DMS79 (cell line): Measurements from ENCODE around the gene TBX10.
"Not testable (repeated sequence)": the region's sequence is repeated elsewhere in the genome, so short reads cannot be mapped to it uniquely, and the experiment has no call there.

Experiments
- DNase-seq: peaks from one replicate; lab custom pipeline; 2025; lab: John Stamatoyannopoulos, UW

Gene TBX10

GRCh38 chr11:67639438-67639859 is at the start of gene TBX10:
TBX10 (minus strand) TSS chr11:67639763; CDS start chr11:67639472, 291 bp downstream.
- no peak for DNase-seq

GRCh38 chr11:67689178-67689577 is 49.6 kb upstream of the TBX10 start:
- no peak for DNase-seq

GRCh38 chr11:67687986-67688385 is 48.4 kb upstream of the TBX10 start:
- no peak for DNase-seq

- not testable (repeated sequence) for DNase-seq
Measured at GRCh38 chr11:67685641-67686332, 46.2 kb upstream of the TBX10 start.

GRCh38 chr11:67682126-67683034 is 42.8 kb upstream of the TBX10 start:
- DNase-seq: not testable (repeated sequence)

GRCh38 chr11:67680696-67681470 is 41.3 kb upstream of the TBX10 start:
- no peak for DNase-seq

- DNase-seq: no peak
Measured at GRCh38 chr11:67675058-67675747, 35.6 kb upstream of the TBX10 start.

- no peak for DNase-seq
Measured at GRCh38 chr11:67674442-67674871, 34.9 kb upstream of the TBX10 start, which contains the start of gene ALDH3B2. ALDH3B2 (minus strand) TSS chr11:67674623; CDS start chr11:67666935, 7,688 bp downstream.

GRCh38 chr11:67673902-67674301 is 34.3 kb upstream of the TBX10 start:
- DNase-seq: no peak

- no peak for DNase-seq
Measured at GRCh38 chr11:67673358-67673757, 33.8 kb upstream of the TBX10 start.

- DNase-seq: no peak
Measured at GRCh38 chr11:67671211-67671520, 31.6 kb upstream of the TBX10 start.

GRCh38 chr11:67670316-67671210 is 31.0 kb upstream of the TBX10 start:
- no peak for DNase-seq

- no peak for DNase-seq
Measured at GRCh38 chr11:67668192-67668551, 28.6 kb upstream of the TBX10 start.

GRCh38 chr11:67667490-67668191 is 28.1 kb upstream of the TBX10 start:
- DNase-seq: no peak

GRCh38 chr11:67666676-67667489 is 27.3 kb upstream of the TBX10 start:
- DNase-seq: no peak

- DNase-seq: no peak
Measured at GRCh38 chr11:67666303-67666645, 26.7 kb upstream of the TBX10 start.

GRCh38 chr11:67665541-67666302 is 26.2 kb upstream of the TBX10 start:
- no peak for DNase-seq

- DNase-seq: no peak
Measured at GRCh38 chr11:67664696-67665540, 25.4 kb upstream of the TBX10 start.
